GM21717 (cell line): ENCODE measurements around the gene TBC1D30.
A peak's percentile ranks its signal among the peaks of the same experiment; 100 is the strongest.
"Not testable (repeated sequence)": the region's sequence is repeated elsewhere in the genome, so short reads cannot be mapped to it uniquely, and the experiment has no call there.

ENCODE experiments used
- ATAC-seq: cut with Tn5 transposase; IDR thresholded peaks from one replicate; pipeline ENCODE4 v1.9.1; 2021; ENCODE audit warnings: mild to moderate bottlenecking, moderate library complexity; ENCODE audit not compliant: unreplicated experiment

Gene TBC1D30

GRCh38 chr12:64802180-64802775, 22.2 kb upstream of the TBC1D30 start:
- not testable (repeated sequence) for ATAC-seq

- no peak for ATAC-seq
Observed at GRCh38 chr12:64806173-64806572, 18.3 kb upstream of the TBC1D30 start.

GRCh38 chr12:64806593-64807460, 17.6 kb upstream of the TBC1D30 start:
- ATAC-seq = no peak

GRCh38 chr12:64808110-64808509, 16.3 kb upstream of the TBC1D30 start:
- ATAC-seq = no peak

GRCh38 chr12:64810831-64811230, 13.6 kb upstream of the TBC1D30 start:
- ATAC-seq = no peak

GRCh38 chr12:64813723-64814122, 10.7 kb upstream of the TBC1D30 start:
- ATAC-seq = no peak

- ATAC-seq = no peak
Observed at GRCh38 chr12:64814432-64814831, 10.0 kb upstream of the TBC1D30 start.

GRCh38 chr12:64819816-64820402, 4.5 kb upstream of the TBC1D30 start:
- no peak for ATAC-seq

- no peak for ATAC-seq
Observed at GRCh38 chr12:64820593-64820992, 3.9 kb upstream of the TBC1D30 start.

GRCh38 chr12:64821116-64821630, 3.3 kb upstream of the TBC1D30 start:
- no peak for ATAC-seq

- ATAC-seq = peak; percentile 18
Observed at GRCh38 chr12:64824130-64824499, 332 bp upstream of the TBC1D30 start.

GRCh38 chr12:64825143-64826021, 935 bp downstream of the TBC1D30 start:
- ATAC-seq = peak; percentile 6

- no peak for ATAC-seq
Observed at GRCh38 chr12:64826234-64826633, 1.8 kb downstream of the TBC1D30 start.

GRCh38 chr12:64828713-64829112, 4.3 kb downstream of the TBC1D30 start:
- ATAC-seq = no peak

GRCh38 chr12:64833928-64834327, 9.5 kb downstream of the TBC1D30 start:
- ATAC-seq = no peak

- no peak for ATAC-seq
Observed at GRCh38 chr12:64835901-64836300, 11.5 kb downstream of the TBC1D30 start.

- no peak for ATAC-seq
Observed at GRCh38 chr12:64836856-64837255, 12.4 kb downstream of the TBC1D30 start.

- ATAC-seq = no peak
Observed at GRCh38 chr12:64837427-64837826, 13.0 kb downstream of the TBC1D30 start.

GRCh38 chr12:64840119-64840518, 15.7 kb downstream of the TBC1D30 start:
- ATAC-seq = no peak

GRCh38 chr12:64840949-64841717, 16.7 kb downstream of the TBC1D30 start:
- no peak for ATAC-seq
